Panc1 (cell line): ENCODE results near the gene PDE4B. TPM values are rescaled to one million over a fixed set of nuclear protein-coding genes. Genes with fewer than 3 reads are reported as not detected.

Experiments used
- ATAC-seq: fragments of 200-7000 bp; cut with Tn5 transposase; 2 replicates; pipeline ENCODE4 v1.9.1; 2020; ENCODE audit warnings: mild to moderate bottlenecking, moderate library complexity
- BruUV-seq: library from RNA; stranded (reverse); fragments of 400-500 nt; replicated peaks from 2 replicates; lab custom pipeline; 2021; lab: Mats Ljungman, UMichigan
- CTCF ChIA-PET: fragments of 300-600 bp; sonication (Branson Sonifier 250); formaldehyde crosslinking; loops from one replicate; lab custom pipeline; 2022; ENCODE audit warnings: antibody characterized with exemption; lab: Charles Lee
- POLR2A ChIA-PET: fragments of 300-600 bp; sonication (Branson Sonifier 250); formaldehyde crosslinking; loops from one replicate; lab custom pipeline; 2022; ENCODE audit warnings: antibody characterized with exemption; lab: Charles Lee
- DNase-seq: peaks from one replicate; pipeline ENCODE4 v3.0.0-alpha.2; 2010; ENCODE audit warnings: low read depth, low spot score
- H3K27ac ChIP-seq: 2 replicates; pipeline ENCODE4 v1.5.1; 2011; ENCODE audit warnings: mild to moderate bottlenecking, low read length, inconsistent platforms
- H3K27me3 ChIP-seq: fragments of 200-500 bp; sonication (Bioruptor generic); 2 replicates; pipeline ENCODE4 v1.6.0; 2014; ENCODE audit warnings: low read length, inconsistent platforms; ENCODE audit not compliant: control insufficient read depth, insufficient read depth
- H3K36me3 ChIP-seq: fragments of 200-500 bp; sonication (Bioruptor generic); 2 replicates; pipeline ENCODE4 v1.5.1; 2014; ENCODE audit warnings: inconsistent platforms, mild to moderate bottlenecking, low read length, moderate library complexity; ENCODE audit not compliant: control insufficient read depth, insufficient read depth
- H3K4me1 ChIP-seq: 2 replicates; pipeline ENCODE4 v1.5.1; 2011; ENCODE audit warnings: inconsistent platforms, mild to moderate bottlenecking, low read length, moderate library complexity; ENCODE audit not compliant: control insufficient read depth, insufficient read depth
- H3K4me3 ChIP-seq, 2 experiments: 2 replicates each; pipeline ENCODE4 v1.5.1; 2011 to 2012; ENCODE audit warnings: low read depth in 2 of 2, low read length in 2 of 2, mild to moderate bottlenecking in 2 of 2, inconsistent platforms in 1 of 2, moderate library complexity in 1 of 2
- H3K9me3 ChIP-seq: fragments of 200-500 bp; sonication (Bioruptor generic); 2 replicates; pipeline ENCODE4 v1.5.1; 2014; ENCODE audit warnings: low read depth, mild to moderate bottlenecking, inconsistent platforms, low read length, moderate library complexity; ENCODE audit not compliant: control insufficient read depth, insufficient read depth
- POLR2AphosphoS5 ChIP-seq: IDR thresholded peaks from 2 replicates; pipeline ENCODE4 v1.6.1; 2012; ENCODE audit warnings: mild to moderate bottlenecking, low read depth, low read length, moderate library complexity
- REST ChIP-seq, 2 experiments: IDR thresholded peaks; 2 replicates each; pipeline ENCODE4 v1.6.1; 2011 to 2012; ENCODE audit warnings: low read depth in 2 of 2, control low read depth in 1 of 2, low read length in 1 of 2, mild to moderate bottlenecking in 1 of 2, moderate library complexity in 1 of 2; ENCODE audit not compliant: insufficient read depth in 1 of 2
- SIN3A ChIP-seq: IDR thresholded peaks from 2 replicates; pipeline ENCODE4 v1.6.1; 2012; ENCODE audit warnings: low read depth, mild to moderate bottlenecking, low read length, moderate library complexity, borderline replicate concordance; ENCODE audit not compliant: insufficient read depth
- TCF7L2 ChIP-seq: IDR thresholded peaks from 2 replicates; pipeline ENCODE4 v1.6.1; 2011; ENCODE audit warnings: mild to moderate bottlenecking, low read depth, low read length, inconsistent platforms
- in situ Hi-C: cut with HindIII; loops from 2 replicates; pipeline ENCODE4 v1.10.0; 2016; ENCODE audit warnings: low sequenced_read_pairs, low pct_unique_long_range_greater_than_20kb
- intact Hi-C: fragments of 100-400 bp; cut with micrococcal nuclease; formaldehyde crosslinking; loops from one replicate; pipeline ENCODE4 v1.10.0; 2022; ENCODE audit not compliant: unreplicated experiment
- total RNA-seq: library from RNA; stranded (reverse); gene quantifications from one replicate; pipeline ENCODE4 v1.2.1, GENCODE V29; 2021; ENCODE audit not compliant: unreplicated experiment
- TF ChIP-seq, protein P1 (sequence below): fragments of 450-650 bp; IDR thresholded peaks from 2 replicates; pipeline ENCODE4 v1.5.1; 2017; ENCODE audit warnings: mild to moderate bottlenecking

PDE4B gene
- total RNA-seq, 1 experiment from 2014 or later: 0.26 TPM

DNA sequence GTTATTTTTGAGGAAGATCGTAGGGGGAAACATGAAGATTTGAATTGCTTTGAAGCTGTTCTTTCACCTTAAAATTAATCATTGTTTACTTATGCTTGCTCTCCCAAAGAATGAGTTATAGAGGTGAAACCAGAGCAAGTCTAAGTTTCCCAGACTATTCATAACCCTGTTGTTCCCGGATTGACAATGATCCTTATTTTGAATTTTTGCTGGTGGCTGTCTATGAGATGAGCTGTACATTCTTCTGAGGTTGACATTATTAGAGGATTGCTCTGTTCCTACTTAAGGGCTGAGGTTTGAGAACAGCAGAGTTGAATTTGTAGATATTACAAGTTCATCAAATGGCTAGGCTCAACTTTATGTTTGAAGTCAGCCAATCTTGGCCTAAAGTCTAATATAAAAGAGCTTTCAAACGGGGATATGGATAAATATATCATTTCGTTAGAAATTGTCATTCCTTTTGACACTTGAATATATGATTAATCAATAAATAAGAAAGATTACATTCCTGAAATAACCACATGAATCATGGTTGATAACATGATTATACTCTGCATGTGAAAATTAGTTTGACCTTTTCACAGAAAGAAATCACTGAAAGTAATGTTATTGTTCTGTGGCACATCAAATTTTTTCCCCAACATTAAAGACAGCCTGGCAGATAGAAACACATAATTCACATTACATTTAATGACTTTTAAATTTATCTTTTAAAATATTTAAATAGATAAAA lies 19.1 kb upstream of the PDE4B start:
- H3K27ac ChIP-seq: no peak overlapping the region

DNA sequence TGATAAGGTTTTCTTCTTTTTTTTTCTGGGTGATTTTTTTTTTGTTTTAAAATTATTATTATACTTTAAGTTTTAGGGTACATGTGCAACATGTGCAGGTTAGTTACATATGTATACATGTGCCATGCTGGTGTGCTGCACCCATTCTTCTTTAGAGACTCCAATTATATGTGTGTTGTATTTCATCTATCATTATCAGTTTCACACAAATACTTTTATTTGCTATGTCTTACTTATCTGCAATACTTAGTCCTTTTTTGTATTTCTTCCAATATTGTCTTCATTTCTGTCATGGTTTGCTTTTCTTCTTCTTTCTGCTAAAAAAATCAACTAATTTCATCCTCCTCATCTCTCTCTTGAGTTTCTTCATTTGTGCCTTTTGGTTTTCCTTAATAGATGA lies 3.9 kb upstream of the PDE4B start:
- in situ Hi-C loops: no loop called here
- CTCF ChIA-PET: no interaction called here
- no TSS peak for BruUV-seq

More for the DNA sequence above, 19.1 kb upstream of the PDE4B start:
- intact Hi-C loops (no loop called here), in situ Hi-C loops (no loop called here)
- ChIA-PET CTCF (no interaction called here), POLR2A (no interaction called here)
- H3K27me3 ChIP-seq: no peaks in the 10 kb centered on the region
- no peaks in the 10 kb centered on the region for H3K4me1 ChIP-seq
- TF ChIP-seq TCF7L2 (no peak), POLR2AphosphoS5 (no peak), REST (IDR thresholded peaks at IDR 0.05; ENCODE audit: insufficient read depth in 1 of 2, low read depth in 2 of 2, low read length in 1 of 2) (no peak)
- BruUV-seq: no TSS peak
- no peaks in the 10 kb centered on the region; the same call in 1 of the 2 replicates for H3K36me3 ChIP-seq
- H3K4me3 ChIP-seq: no peak overlapping the region
- H3K9me3 ChIP-seq: no peaks in the 10 kb centered on the region
- DNase-seq: no peak
- no peak for ATAC-seq

More for the DNA sequence above, 3.9 kb upstream of the PDE4B start:
- intact Hi-C loops: no loop called here
- no peak overlapping the region for H3K27ac ChIP-seq
- H3K4me3 ChIP-seq: no peak overlapping the region
- no peak for TF ChIP-seq REST (IDR thresholded peaks at IDR 0.05; ENCODE audit: insufficient read depth in 1 of 2, low read depth in 2 of 2, low read length in 1 of 2)
- no peak for TF ChIP-seq TCF7L2
- no peak for TF ChIP-seq POLR2AphosphoS5
- no peak for TF ChIP-seq SIN3A
- TF ChIP-seq, protein P1, sequence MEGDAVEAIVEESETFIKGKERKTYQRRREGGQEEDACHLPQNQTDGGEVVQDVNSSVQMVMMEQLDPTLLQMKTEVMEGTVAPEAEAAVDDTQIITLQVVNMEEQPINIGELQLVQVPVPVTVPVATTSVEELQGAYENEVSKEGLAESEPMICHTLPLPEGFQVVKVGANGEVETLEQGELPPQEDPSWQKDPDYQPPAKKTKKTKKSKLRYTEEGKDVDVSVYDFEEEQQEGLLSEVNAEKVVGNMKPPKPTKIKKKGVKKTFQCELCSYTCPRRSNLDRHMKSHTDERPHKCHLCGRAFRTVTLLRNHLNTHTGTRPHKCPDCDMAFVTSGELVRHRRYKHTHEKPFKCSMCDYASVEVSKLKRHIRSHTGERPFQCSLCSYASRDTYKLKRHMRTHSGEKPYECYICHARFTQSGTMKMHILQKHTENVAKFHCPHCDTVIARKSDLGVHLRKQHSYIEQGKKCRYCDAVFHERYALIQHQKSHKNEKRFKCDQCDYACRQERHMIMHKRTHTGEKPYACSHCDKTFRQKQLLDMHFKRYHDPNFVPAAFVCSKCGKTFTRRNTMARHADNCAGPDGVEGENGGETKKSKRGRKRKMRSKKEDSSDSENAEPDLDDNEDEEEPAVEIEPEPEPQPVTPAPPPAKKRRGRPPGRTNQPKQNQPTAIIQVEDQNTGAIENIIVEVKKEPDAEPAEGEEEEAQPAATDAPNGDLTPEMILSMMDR: no peak
- no peaks in the 10 kb centered on the region for H3K9me3 ChIP-seq
- no peaks in the 10 kb centered on the region for H3K4me1 ChIP-seq
- POLR2A ChIA-PET: no interaction called here
- DNase-seq: no peak
- no peak for ATAC-seq
- H3K27me3 ChIP-seq: no peaks in the 10 kb centered on the region; the same call in 1 of the 2 replicates
- no peaks in the 10 kb centered on the region for H3K36me3 ChIP-seq
